ENCODE measurements around the gene GPRC6A.

GRCh38 chr6:116876107-116876506, 47.2 kb upstream of the GPRC6A start:
- no peak for TF ChIP-seq POLR2A (IDR thresholded peaks at IDR 0.05; ENCODE audit: low read length)
- no peak for TF ChIP-seq GATA1 (IDR thresholded peaks at IDR 0.05; ENCODE audit: low read depth, low read length)
